C4-2B (cell line): ENCODE data around the gene SGIP1.

Experiments used
- ZFX ChIP-seq: fragments of 450-650 bp; IDR thresholded peaks from 2 replicates; pipeline ENCODE4 v1.6.1; 2017
- TF ChIP-seq, protein P1 (sequence below): fragments of 450-650 bp; conservative IDR thresholded peaks from 2 replicates; pipeline ENCODE4 v1.5.1; 2017; ENCODE audit warnings: mild to moderate bottlenecking

DNA sequence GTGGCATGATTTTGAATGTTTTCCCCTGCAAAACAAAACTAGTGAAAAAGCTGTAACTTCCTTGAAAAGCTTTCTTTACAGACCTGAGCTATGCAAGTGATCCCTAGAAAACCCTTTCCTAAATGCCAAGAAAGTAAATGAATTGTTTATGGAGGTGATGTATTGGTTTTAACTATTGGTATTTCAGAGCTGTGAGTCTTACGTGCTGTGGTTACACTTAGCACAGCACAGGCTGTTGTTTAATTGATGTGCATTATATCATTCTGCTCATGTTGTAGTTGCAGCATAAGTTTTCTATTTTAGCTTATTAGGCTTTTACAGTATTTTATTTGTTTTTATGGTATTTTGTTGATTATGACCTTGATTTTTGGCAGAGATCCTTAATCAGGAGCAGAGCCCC is 144.2 kb downstream of the SGIP1 start:
- TF ChIP-seq, protein P1, sequence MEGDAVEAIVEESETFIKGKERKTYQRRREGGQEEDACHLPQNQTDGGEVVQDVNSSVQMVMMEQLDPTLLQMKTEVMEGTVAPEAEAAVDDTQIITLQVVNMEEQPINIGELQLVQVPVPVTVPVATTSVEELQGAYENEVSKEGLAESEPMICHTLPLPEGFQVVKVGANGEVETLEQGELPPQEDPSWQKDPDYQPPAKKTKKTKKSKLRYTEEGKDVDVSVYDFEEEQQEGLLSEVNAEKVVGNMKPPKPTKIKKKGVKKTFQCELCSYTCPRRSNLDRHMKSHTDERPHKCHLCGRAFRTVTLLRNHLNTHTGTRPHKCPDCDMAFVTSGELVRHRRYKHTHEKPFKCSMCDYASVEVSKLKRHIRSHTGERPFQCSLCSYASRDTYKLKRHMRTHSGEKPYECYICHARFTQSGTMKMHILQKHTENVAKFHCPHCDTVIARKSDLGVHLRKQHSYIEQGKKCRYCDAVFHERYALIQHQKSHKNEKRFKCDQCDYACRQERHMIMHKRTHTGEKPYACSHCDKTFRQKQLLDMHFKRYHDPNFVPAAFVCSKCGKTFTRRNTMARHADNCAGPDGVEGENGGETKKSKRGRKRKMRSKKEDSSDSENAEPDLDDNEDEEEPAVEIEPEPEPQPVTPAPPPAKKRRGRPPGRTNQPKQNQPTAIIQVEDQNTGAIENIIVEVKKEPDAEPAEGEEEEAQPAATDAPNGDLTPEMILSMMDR, result no peak
- no peak for TF ChIP-seq ZFX
